Colon (tissue), 2 donors: ENCODE measurements around the gene UBE2J1.

Source experiments
- FAIRE-seq: peaks from 2 replicates; lab custom pipeline; 2012; peaks lifted over from hg19 to GRCh38; lab: Jason Lieb, UNC
- donor health status: control.
- donor health status: control.

The UBE2J1 gene

GRCh38 chr6:89289710-89290109 is 62.8 kb downstream of the UBE2J1 start:
- no peak for FAIRE-seq

- no peak for FAIRE-seq
Observed at GRCh38 chr6:89287351-89288028, 65.0 kb downstream of the UBE2J1 start.

- no peak for FAIRE-seq
Observed at GRCh38 chr6:89286516-89286915, 66.0 kb downstream of the UBE2J1 start.

GRCh38 chr6:89284963-89285735 is 67.4 kb downstream of the UBE2J1 start:
- FAIRE-seq, result no peak

GRCh38 chr6:89284081-89284480 is 68.4 kb downstream of the UBE2J1 start:
- FAIRE-seq, result no peak

- no peak for FAIRE-seq
Observed at GRCh38 chr6:89282749-89283148, 69.8 kb downstream of the UBE2J1 start.

GRCh38 chr6:89281779-89282246 is 70.7 kb downstream of the UBE2J1 start:
- FAIRE-seq, result no peak

GRCh38 chr6:89278956-89279355 is 73.6 kb downstream of the UBE2J1 start:
- FAIRE-seq, result no peak
